HL-60 (cell line): ENCODE results near the gene MCM6.

Experiments
- GABPA ChIP-seq: IDR thresholded peaks from 2 replicates; pipeline ENCODE4 v1.6.1; 2012; ENCODE audit warnings: low read depth
- POLR2AphosphoS5 ChIP-seq: IDR thresholded peaks from 2 replicates; pipeline ENCODE4 v1.6.1; 2012; ENCODE audit warnings: low read depth
- TF ChIP-seq, protein P1 (sequence below): IDR thresholded peaks from one replicate; pipeline ENCODE4 v1.5.1; 2011; ENCODE audit warnings: low read length, control low read depth, inconsistent platforms; ENCODE audit not compliant: insufficient read depth
- TF ChIP-seq, protein P2 (sequence below): IDR thresholded peaks from 2 replicates; pipeline ENCODE4 v1.6.1; 2012; ENCODE audit warnings: low read depth; ENCODE audit not compliant: insufficient replicate concordance

DNA sequence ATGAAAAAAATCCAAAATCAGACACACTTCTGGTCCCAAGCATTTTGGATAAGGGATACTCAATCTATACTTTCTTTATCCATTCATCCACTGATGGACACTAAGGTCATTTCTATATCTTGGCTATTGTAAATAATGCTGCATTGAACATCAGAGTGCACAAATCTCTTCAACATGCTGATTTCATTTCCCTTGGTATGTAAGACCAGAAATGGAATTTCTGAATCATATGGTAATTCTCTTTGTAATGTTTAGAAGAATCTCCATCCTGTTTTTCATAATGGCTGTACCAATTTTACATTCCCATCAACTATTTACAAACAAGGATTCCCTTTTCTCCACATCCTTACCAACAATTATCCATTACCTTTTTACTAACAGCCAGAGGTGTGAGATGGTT lies 33.7 kb upstream of the MCM6 start:
- TF ChIP-seq, protein P1, sequence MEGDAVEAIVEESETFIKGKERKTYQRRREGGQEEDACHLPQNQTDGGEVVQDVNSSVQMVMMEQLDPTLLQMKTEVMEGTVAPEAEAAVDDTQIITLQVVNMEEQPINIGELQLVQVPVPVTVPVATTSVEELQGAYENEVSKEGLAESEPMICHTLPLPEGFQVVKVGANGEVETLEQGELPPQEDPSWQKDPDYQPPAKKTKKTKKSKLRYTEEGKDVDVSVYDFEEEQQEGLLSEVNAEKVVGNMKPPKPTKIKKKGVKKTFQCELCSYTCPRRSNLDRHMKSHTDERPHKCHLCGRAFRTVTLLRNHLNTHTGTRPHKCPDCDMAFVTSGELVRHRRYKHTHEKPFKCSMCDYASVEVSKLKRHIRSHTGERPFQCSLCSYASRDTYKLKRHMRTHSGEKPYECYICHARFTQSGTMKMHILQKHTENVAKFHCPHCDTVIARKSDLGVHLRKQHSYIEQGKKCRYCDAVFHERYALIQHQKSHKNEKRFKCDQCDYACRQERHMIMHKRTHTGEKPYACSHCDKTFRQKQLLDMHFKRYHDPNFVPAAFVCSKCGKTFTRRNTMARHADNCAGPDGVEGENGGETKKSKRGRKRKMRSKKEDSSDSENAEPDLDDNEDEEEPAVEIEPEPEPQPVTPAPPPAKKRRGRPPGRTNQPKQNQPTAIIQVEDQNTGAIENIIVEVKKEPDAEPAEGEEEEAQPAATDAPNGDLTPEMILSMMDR: no peak
- TF ChIP-seq POLR2AphosphoS5: no peak
- TF ChIP-seq, protein P2, sequence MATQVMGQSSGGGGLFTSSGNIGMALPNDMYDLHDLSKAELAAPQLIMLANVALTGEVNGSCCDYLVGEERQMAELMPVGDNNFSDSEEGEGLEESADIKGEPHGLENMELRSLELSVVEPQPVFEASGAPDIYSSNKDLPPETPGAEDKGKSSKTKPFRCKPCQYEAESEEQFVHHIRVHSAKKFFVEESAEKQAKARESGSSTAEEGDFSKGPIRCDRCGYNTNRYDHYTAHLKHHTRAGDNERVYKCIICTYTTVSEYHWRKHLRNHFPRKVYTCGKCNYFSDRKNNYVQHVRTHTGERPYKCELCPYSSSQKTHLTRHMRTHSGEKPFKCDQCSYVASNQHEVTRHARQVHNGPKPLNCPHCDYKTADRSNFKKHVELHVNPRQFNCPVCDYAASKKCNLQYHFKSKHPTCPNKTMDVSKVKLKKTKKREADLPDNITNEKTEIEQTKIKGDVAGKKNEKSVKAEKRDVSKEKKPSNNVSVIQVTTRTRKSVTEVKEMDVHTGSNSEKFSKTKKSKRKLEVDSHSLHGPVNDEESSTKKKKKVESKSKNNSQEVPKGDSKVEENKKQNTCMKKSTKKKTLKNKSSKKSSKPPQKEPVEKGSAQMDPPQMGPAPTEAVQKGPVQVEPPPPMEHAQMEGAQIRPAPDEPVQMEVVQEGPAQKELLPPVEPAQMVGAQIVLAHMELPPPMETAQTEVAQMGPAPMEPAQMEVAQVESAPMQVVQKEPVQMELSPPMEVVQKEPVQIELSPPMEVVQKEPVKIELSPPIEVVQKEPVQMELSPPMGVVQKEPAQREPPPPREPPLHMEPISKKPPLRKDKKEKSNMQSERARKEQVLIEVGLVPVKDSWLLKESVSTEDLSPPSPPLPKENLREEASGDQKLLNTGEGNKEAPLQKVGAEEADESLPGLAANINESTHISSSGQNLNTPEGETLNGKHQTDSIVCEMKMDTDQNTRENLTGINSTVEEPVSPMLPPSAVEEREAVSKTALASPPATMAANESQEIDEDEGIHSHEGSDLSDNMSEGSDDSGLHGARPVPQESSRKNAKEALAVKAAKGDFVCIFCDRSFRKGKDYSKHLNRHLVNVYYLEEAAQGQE: no peak
- TF ChIP-seq GABPA: no peak
